ENCODE measurements around the gene PRKCE. TPM values are rescaled to one million over a fixed set of nuclear protein-coding genes. Genes with fewer than 3 reads are reported as not detected.

PRKCE gene
- total RNA-seq, 2 experiments from 2014 or later = 15.4 to 16.2 TPM

DNA sequence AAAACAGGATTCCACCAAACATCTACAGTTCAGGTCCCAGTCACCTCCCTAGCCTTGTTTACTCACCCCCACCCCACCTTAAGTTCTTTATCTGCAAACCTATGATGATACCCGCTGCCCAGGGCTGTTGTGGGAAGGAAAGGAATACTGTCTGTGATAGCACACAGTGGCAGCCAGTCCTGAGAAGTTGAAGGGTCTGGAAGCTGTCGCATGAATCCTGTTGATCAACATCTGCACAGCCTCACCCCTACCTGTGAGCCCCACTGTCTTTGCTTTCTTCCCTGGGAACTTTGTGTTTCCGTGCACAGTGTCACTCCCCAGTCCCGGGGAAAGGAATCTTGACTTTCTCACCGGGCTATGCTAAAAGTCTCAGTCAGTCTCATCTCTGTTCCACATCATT, 485.0 kb downstream of the PRKCE start:
- CTCF ChIA-PET = no interaction called here
- Mint-ChIP-seq H3K9me3 (ENCODE audit: insufficient read depth) (no peaks in the 10 kb centered on the region), H3K4me3 (no peak overlapping the region), H3K27ac (no peak overlapping the region), H3K4me1 (ENCODE audit: low read depth) (no peaks in the 10 kb centered on the region), H3K27me3 (ENCODE audit: low read depth) (no peaks in the 10 kb centered on the region), H3K36me3 (ENCODE audit: low read depth) (no peaks in the 10 kb centered on the region)
- ATAC-seq (no peak), DNase-seq (no peak)
- POLR2A ChIA-PET = no interaction called here

DNA sequence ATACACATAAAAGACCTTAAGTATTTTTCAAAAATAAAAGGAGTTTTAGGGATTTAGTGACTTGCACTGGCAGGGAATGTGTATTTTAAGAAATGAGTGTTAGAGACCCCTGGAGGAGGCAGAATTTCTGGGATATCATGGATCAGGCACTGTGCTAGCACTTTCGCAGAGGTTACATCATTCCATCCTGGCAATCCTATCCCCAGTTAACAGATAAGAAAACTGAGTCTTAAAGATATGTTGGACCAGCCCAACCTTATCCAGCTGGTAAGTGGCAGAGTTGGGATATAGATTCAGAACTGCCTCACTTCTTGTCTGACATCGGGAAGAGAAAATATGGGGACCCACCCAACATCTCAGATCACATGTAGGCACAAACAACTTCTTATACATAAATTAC, 485.5 kb downstream of the PRKCE start:
- Mint-ChIP-seq H3K27ac (no peak overlapping the region), H3K4me3 (no peak overlapping the region), H3K36me3 (ENCODE audit: low read depth) (no peaks in the 10 kb centered on the region), H3K9me3 (ENCODE audit: insufficient read depth) (no peaks in the 10 kb centered on the region), H3K27me3 (ENCODE audit: low read depth) (no peaks in the 10 kb centered on the region), H3K4me1 (ENCODE audit: low read depth) (no peaks in the 10 kb centered on the region)
- ATAC-seq (no peak), DNase-seq (no peak)
- ChIA-PET POLR2A (no interaction called here), CTCF (no interaction called here)

DNA sequence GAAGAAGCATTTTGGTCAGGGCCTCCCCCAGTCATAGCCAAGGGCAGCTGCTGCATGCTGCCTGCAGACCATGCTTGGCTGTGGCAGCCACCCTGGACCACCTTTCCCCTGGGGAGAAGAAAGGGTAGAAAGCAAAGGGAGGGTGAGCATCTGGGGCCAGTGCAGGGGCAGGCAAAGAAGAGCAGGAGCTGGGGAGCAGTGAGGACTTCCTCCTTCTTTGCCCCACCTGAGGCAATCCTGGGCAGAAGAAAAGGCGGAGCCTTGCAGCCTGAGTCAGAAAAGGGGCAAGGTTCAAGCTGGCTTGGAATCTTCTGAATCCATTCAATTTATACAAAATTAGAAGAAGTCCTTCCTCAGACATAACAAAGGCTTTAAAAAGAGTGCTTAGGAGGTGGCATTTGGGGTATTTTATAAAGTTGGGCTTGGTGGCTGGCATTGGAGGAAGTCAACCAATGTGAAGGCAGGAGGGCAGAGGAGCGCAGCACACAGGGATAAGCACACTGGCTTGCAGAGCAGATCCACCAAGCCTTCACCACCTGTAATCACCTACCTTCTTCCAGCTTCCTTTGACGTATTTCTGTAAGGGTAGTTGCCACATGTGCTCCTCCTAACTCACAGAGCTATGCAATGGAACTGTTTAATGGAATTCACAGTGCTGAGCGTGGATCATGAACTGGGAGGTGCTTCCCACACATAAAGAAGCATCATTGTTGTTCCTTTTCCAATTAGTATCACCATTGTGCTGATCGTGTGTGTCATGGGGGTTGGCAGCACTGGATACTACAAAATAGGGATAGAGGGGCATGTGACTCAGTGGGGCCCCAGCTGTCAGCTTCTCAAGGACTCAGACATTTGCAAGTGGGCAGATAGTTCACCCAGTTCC, 491.3 kb downstream of the PRKCE start:
- H3K4me3 Mint-ChIP-seq = no peak overlapping the region
- peaks cover 50% of the 10 kb centered on the region for H3K4me1 Mint-ChIP-seq (ENCODE audit: low read depth)
- H3K27ac Mint-ChIP-seq = no peak overlapping the region
- DNase-seq (no peak), ATAC-seq (no peak)
- ChIA-PET CTCF (interaction anchor here (1.4 kb wide), 1 partner anchor 132 kb away, joined by 3 read pairs; no protein-coding TSS in a partner anchor), POLR2A (interaction anchor here (1.0 to 2.1 kb wide), 2 partner anchors 64 to 155 kb away, joined by 3 to 6 read pairs; no protein-coding TSS in a partner anchor)
- H3K9me3 Mint-ChIP-seq (ENCODE audit: insufficient read depth) = no peaks in the 10 kb centered on the region
- H3K36me3 Mint-ChIP-seq (ENCODE audit: low read depth) = no peaks in the 10 kb centered on the region
- no peaks in the 10 kb centered on the region for H3K27me3 Mint-ChIP-seq (ENCODE audit: low read depth)

GRCh38 chr2:46143429-46144132, 492.1 kb downstream of the PRKCE start:
- DNase-seq = no peak
- peaks cover 54% of the 10 kb centered on the region for H3K4me1 Mint-ChIP-seq (ENCODE audit: low read depth)
- no peak for ATAC-seq
- H3K27me3 Mint-ChIP-seq (ENCODE audit: low read depth) = no peaks in the 10 kb centered on the region
- no peaks in the 10 kb centered on the region for H3K36me3 Mint-ChIP-seq (ENCODE audit: low read depth)
- H3K9me3 Mint-ChIP-seq (ENCODE audit: insufficient read depth) = no peaks in the 10 kb centered on the region
- ChIA-PET POLR2A (interaction anchor here (2.1 kb wide), 1 partner anchor 64 kb away, joined by 6 read pairs; no protein-coding TSS in a partner anchor), CTCF (interaction anchor here (1.0 to 1.4 kb wide), 2 partner anchors 85 to 133 kb away, joined by 3 read pairs; no protein-coding TSS in a partner anchor)
- no peak overlapping the region for H3K4me3 Mint-ChIP-seq
- H3K27ac Mint-ChIP-seq = no peak overlapping the region

GRCh38 chr2:46144133-46144800, 492.8 kb downstream of the PRKCE start:
- Mint-ChIP-seq H3K27me3 (ENCODE audit: low read depth) (no peaks in the 10 kb centered on the region), H3K36me3 (ENCODE audit: low read depth) (no peaks in the 10 kb centered on the region), H3K27ac (peak overlapping the region; percentile 17), H3K4me3 (no peak overlapping the region), H3K9me3 (ENCODE audit: insufficient read depth) (no peaks in the 10 kb centered on the region), H3K4me1 (ENCODE audit: low read depth) (peaks cover 54% of the 10 kb centered on the region)
- ChIA-PET CTCF (interaction anchor here (1.0 to 1.2 kb wide), 2 partner anchors 85 to 222 kb away, joined by 3 to 4 read pairs; no protein-coding TSS in a partner anchor), POLR2A (interaction anchor here (2.1 kb wide), 1 partner anchor 65 kb away, joined by 6 read pairs; no protein-coding TSS in a partner anchor)
- peak; percentile 83 for ATAC-seq
- DNase-seq = peak; percentile 64

- DNase-seq (no peak), ATAC-seq (no peak)
- H3K27ac Mint-ChIP-seq = peak overlapping the region; percentile 67
- ChIA-PET CTCF (interaction anchor here (1.0 to 1.2 kb wide), 2 partner anchors 84 to 221 kb away, joined by 3 to 4 read pairs; no protein-coding TSS in a partner anchor), POLR2A (interaction anchor here (2.1 kb wide), 1 partner anchor 66 kb away, joined by 6 read pairs; no protein-coding TSS in a partner anchor)
- no peaks in the 10 kb centered on the region for H3K27me3 Mint-ChIP-seq (ENCODE audit: low read depth)
- no peaks in the 10 kb centered on the region for H3K9me3 Mint-ChIP-seq (ENCODE audit: insufficient read depth)
- H3K4me3 Mint-ChIP-seq = no peak overlapping the region
- peaks cover 54% of the 10 kb centered on the region for H3K4me1 Mint-ChIP-seq (ENCODE audit: low read depth)
- no peaks in the 10 kb centered on the region for H3K36me3 Mint-ChIP-seq (ENCODE audit: low read depth)
Observed at GRCh38 chr2:46145017-46145416, 493.5 kb downstream of the PRKCE start.

DNA sequence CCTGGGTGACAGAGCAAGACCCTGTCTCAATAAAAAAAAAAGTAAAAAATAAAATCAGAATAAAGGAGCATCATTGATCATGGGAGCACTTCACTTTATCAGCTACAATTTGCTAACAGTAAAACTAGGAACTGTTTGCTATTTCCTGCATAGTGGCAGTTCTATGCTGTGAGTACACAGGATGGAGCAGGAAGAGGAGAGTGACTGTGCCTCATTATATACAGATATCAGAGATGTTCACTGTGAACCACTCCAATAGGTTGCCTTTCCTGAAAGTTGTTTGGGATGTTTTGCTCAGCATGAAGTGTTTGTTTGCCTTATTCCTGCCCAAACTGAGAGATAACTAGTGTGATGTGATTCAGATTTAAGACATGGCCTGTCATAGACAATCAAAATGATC, 494.4 kb downstream of the PRKCE start:
- H3K27ac Mint-ChIP-seq = no peak overlapping the region

DNA sequence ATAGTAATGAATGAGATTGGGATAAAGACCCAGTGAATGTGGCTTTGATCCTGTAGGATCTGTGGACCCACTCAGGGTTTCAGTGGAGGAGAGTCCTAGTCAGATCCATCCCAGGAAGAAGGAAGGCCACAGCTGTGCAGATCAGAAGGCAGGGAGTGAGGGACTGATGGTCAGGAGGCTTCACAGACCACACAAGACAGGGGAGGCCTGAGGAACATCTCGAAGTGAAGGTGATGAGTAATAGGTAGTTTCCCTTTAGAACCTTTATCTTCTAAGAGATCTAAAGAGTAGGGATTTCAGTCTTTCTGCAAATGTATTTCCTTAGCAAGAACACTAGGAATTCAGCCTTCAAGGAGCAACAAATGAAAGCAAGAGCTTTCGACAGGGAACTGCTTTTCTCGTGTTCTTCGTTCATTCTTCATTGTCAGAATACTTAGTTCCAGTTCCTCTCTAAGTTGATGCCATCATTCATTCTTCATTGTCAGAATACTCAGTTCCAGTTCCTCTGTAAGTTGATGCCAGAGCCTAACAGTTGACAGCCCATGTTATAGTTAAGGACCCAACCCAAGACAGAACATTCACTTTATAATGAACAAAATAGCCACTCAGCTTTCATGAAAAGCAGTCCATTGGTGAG, 495.5 kb downstream of the PRKCE start:
- CTCF ChIA-PET = interaction anchor here (0.9 kb wide), 1 partner anchor 217 kb away, joined by 3 read pairs; no protein-coding TSS in a partner anchor
- DNase-seq = no peak
- Mint-ChIP-seq H3K4me3 (no peak overlapping the region), H3K4me1 (ENCODE audit: low read depth) (peaks cover 54% of the 10 kb centered on the region), H3K36me3 (ENCODE audit: low read depth) (no peaks in the 10 kb centered on the region), H3K27me3 (ENCODE audit: low read depth) (no peaks in the 10 kb centered on the region), H3K27ac (no peak overlapping the region), H3K9me3 (ENCODE audit: insufficient read depth) (no peaks in the 10 kb centered on the region)
- POLR2A ChIA-PET = no interaction called here
- no peak for ATAC-seq

More for the DNA sequence above, 494.4 kb downstream of the PRKCE start:
- ChIA-PET POLR2A (no interaction called here), CTCF (no interaction called here)
- no peak for DNase-seq
- Mint-ChIP-seq H3K36me3 (ENCODE audit: low read depth) (no peaks in the 10 kb centered on the region), H3K9me3 (ENCODE audit: insufficient read depth) (no peaks in the 10 kb centered on the region), H3K4me1 (ENCODE audit: low read depth) (peaks cover 54% of the 10 kb centered on the region), H3K4me3 (no peak overlapping the region), H3K27me3 (ENCODE audit: low read depth) (no peaks in the 10 kb centered on the region)
- ATAC-seq = no peak

- POLR2A ChIA-PET = no interaction called here
- DNase-seq (no peak), ATAC-seq (no peak)
- no peaks in the 10 kb centered on the region for H3K36me3 Mint-ChIP-seq (ENCODE audit: low read depth)
- no peaks in the 10 kb centered on the region for H3K9me3 Mint-ChIP-seq (ENCODE audit: insufficient read depth)
- H3K4me1 Mint-ChIP-seq (ENCODE audit: low read depth) = peaks cover 47% of the 10 kb centered on the region
- H3K4me3 Mint-ChIP-seq = no peak overlapping the region
- CTCF ChIA-PET = no interaction called here
- no peaks in the 10 kb centered on the region for H3K27me3 Mint-ChIP-seq (ENCODE audit: low read depth)
- H3K27ac Mint-ChIP-seq = no peak overlapping the region
Observed at GRCh38 chr2:46147626-46148368, 496.3 kb downstream of the PRKCE start.

- H3K4me3 Mint-ChIP-seq = no peak overlapping the region
- CTCF ChIA-PET = no interaction called here
- no peaks in the 10 kb centered on the region for H3K9me3 Mint-ChIP-seq (ENCODE audit: insufficient read depth)
- H3K4me1 Mint-ChIP-seq (ENCODE audit: low read depth) = peaks cover 42% of the 10 kb centered on the region
- POLR2A ChIA-PET = no interaction called here
- H3K27ac Mint-ChIP-seq = no peak overlapping the region
- ATAC-seq = no peak
- no peak for DNase-seq
- H3K27me3 Mint-ChIP-seq (ENCODE audit: low read depth) = no peaks in the 10 kb centered on the region
- no peaks in the 10 kb centered on the region for H3K36me3 Mint-ChIP-seq (ENCODE audit: low read depth)
Observed at GRCh38 chr2:46148369-46148736, 496.9 kb downstream of the PRKCE start.

- Mint-ChIP-seq H3K27ac (no peak overlapping the region), H3K4me3 (no peak overlapping the region), H3K36me3 (ENCODE audit: low read depth) (no peaks in the 10 kb centered on the region), H3K9me3 (ENCODE audit: insufficient read depth) (no peaks in the 10 kb centered on the region), H3K27me3 (ENCODE audit: low read depth) (no peaks in the 10 kb centered on the region), H3K4me1 (ENCODE audit: low read depth) (peaks cover 24% of the 10 kb centered on the region)
- ChIA-PET CTCF (no interaction called here), POLR2A (no interaction called here)
- ATAC-seq (no peak), DNase-seq (no peak)
Observed at GRCh38 chr2:46150445-46150955, 499.0 kb downstream of the PRKCE start.

Data from activated CD8-positive, alpha-beta T cell treated with anti-CD3 and anti-CD28 coated beads, Interleukin-2, amount 10 ng/mL, durations not matched to agents 7 days and 5 days (primary cell).